Dermis microvascular lymphatic vessel endothelial cell (primary cell): ENCODE results near the gene SLC37A1. TPM values are rescaled to one million over a fixed set of nuclear protein-coding genes. Genes with fewer than 3 reads are reported as not detected.

Source experiments
- DNase-seq, 2 donors: peaks; one replicate each; pipeline versions ENCODE4 v3.0.0 to v3.0.0-alpha.2; 2010; ENCODE audit warnings: low read depth in 2 of 2
- total RNA-seq: library from RNA; depleted of rRNA; stranded (reverse); fragments of >200 nt; gene quantifications from 2 replicates; pipeline ENCODE4 v1.2.1, GENCODE V29; 2014

The SLC37A1 gene
- total RNA-seq, 1 donor from 2014 or later: 10.7 TPM

DNA sequence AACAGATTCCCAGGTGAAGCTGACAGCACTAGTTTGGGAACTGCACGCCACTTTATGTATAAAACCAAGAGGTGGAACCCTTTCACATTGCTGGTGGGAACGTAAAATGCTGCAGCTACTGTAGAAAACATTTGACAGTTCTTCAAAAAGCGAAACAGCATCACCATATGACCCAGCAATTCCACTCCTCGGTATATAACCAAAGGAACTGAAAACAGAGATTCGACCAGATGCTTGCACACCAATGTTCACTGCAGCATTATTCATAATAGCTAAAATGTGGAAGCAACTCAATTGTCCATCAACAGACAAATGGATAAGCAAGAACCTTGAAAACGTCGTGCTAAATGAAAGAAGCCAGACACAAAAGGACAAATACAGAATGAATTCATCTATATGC is 35.1 kb upstream of the SLC37A1 start:
- no peak for DNase-seq

DNA sequence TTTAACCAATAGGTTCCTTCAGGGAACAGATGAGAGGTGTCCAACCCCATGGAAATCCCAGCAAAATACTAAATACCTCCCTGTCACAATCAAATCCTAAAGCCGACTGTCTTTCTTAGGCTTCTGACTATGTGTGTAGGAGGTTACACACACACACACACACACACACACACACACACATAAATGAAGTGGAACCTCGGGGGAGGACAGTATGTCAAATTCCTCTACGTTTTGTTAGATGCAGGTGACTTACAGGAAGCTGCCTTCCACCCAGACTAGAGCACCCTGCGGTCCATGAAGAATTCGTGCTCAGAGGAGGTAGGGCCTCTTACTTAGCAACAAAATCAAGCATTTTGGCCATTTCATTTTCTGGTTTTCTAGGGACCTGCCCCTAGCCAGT is 34.1 kb upstream of the SLC37A1 start:
- DNase-seq: no peak

DNA sequence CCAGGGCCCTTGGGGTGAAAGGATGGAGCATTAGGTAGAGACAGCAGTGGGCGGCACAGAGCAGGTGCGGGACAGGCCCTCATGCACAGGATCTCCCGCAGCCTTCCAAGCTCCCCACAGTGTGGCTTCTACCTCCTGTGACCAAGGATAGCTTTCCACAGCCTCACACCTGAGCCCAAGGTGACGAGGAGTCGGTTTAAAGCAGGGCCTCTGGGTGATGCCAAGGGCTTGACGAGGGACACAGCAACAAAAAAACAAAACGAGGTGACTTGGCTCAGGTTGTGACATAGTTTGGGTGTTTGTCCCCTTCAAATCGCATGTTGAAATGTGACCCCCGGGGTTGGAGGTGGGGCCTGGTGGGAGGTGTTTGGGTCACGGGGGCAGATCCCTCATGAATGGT is 32.9 kb upstream of the SLC37A1 start:
- DNase-seq: no peak

DNA sequence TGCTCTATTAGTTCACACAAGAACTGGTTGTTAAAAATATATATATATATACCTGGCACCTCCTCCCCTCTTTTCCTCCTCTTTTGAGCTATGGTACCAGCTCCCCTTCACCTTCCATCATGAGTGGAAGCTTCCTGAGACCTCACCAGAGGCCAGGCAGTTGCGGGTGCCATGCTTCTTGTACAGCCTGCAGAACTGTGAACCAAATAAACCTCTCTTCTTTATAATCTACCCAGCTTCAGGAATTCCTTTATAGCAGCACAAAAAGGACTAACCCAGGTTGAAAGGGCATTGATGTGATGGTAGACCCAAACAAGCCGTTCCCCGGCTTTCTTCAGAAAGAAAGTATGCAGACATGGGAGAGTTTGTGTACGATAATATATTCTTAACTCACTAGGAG is 32.5 kb upstream of the SLC37A1 start:
- DNase-seq: no peak

DNA sequence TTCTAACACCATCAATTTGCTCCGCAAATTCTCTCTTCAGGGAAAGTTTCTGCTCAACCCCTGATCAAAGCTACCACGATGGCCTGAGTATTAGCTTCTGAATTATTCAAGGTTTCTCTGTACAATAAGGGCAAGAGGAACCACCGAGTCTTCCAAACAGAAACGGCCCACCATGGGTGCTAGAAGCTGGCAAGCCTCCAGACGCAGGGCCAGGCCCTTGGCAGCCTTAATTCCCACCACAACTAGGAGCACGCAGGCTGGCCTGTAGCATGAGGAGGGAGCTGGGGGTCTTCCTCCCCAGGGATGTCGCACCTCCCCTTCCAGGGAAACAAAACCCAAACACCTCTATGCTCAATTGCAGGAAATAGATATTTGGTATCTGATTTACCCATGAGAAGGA is 28.7 kb upstream of the SLC37A1 start:
- DNase-seq: no peak

DNA sequence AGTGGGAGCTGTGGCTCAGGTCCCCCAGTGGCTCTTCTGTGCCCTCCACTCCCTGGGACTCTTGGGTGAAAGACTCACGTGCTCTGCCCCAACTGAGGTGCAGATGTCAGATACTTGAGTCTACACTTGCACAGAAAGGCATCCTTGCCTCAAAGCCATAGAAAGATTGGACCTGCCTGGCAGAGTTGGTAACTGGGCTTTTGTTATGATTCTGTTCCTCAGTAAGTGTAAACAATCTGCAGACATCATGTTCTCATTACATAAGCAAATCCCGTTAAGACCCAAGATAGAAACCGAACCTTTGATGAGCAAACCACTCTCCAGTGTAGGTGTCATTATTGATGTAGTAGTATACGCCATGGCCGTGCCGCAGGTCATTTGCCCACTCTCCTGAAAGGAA is 27.6 kb upstream of the SLC37A1 start:
- no peak for DNase-seq

DNA sequence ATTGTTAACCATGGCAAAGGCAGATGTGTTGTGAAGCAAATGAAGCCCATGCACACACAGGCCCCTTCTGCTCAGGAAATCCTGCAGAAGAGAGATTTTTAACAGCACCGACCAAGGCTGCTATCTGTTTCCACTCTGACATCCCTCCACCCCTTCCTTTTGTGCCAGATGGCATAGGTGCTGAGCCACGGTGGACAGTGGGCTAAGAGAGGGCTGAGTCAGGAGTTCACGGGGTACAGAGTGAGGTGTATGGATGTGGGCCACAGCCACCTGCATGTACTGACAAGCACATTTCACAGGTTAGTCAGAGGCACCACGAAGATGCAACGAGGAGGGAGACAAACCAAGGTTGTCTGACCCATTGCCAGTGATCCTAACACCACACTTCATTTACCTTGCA is 27.1 kb upstream of the SLC37A1 start:
- DNase-seq: no peak

DNA sequence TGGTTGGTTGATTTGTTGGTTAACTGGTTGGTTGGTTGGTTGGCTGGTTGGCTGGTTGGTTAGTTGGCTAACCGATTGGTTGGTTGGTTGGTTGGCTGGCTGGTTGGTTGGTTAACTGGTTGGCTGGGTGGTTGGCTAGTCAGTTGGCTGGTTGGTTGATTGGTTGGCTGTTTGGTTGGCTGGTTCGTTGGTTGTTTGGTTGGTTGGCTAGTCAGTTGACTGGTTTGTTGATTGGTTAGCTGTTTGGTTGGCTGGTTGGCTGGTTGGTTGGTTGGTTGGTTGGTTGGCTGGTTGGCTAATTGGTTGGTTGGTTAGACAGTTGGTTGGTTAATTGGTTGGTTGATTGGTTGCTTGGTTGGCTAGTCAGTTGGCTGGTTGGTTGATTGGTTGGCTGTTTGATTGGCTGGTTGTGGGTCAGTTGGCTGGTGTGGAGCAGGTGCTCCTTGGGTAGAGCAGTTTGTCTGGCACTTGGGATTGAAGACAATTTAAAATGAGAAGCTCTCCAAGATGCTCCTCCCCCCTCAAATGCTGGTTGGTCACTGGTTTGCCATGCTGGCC is 24.6 kb upstream of the SLC37A1 start:
- DNase-seq: no peak

DNA sequence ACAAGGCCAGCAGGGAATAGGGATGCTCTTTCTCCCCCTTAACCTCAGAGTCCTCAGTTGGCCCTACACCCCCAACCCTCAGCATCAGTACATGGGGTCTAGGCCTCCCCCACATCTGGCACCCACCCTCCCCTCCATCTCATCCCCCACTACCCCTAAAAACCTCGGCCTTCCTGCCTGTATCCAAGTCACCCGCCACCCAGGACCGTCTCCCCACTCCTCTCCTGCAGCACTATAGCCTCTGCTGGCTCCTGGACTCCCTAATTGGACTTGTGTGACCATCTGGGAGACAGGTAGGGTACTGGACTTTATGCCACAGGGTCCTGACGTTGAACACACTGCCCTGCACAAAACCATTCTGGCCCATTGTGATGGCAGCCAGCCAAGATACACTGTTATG is 23.7 kb upstream of the SLC37A1 start:
- DNase-seq: no peak

DNA sequence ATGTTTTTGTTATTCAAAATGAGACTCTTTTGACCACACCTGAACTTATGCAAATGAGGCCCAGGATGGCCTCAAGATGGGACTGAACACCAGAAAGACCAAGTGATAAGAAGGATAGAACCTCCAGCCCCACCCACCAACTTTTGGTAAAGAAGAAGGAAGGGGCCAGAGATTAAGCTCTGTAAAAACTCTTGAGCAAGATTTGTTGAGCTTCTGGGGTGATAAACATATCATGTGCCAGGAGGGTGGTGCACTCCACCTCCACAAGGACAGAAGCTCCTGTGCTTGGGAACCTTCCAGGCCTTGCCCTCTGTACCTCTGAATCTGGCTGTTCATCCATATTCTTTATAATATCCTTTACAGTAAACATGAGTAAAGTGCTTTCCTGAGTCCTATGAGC is 22.9 kb upstream of the SLC37A1 start:
- no peak for DNase-seq

DNA sequence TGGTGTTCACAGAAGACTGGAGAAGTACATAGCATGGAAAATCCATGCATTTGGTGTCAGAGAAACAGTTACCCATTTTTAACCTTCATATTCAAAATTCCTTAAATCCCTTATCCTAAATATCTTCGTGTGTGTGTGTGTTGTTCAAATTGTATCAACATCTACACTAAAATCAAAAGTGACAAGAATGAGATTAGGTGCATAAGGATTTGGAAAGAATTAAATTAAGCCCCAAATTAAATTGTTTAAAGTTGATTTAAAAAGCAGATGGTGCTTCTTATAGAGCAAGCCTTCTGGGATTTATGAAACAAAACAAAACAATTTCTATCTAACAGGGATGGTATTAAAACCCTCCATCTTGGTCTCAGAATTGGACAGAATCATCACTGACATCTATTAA is 22.3 kb upstream of the SLC37A1 start:
- DNase-seq: no peak

DNA sequence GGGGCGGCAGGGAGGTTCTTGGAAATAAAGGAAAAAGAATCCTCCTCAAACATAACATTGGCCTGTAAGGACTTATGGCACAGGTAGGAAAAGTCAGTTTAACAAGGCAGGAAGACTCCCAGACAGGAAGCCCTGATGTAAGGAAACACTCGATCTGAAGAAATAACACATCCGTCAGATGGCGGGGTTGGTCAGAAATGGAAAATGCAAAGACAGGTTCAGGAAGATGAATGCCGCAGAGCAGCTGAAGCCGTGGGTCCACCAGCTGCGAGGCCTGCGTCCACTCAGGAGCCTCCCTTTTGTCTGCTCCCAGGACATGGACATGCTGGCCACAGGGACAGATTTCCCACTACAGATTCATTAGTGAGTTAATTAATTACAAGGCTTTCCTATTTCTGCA is 21.5 kb upstream of the SLC37A1 start:
- DNase-seq: no peak

DNA sequence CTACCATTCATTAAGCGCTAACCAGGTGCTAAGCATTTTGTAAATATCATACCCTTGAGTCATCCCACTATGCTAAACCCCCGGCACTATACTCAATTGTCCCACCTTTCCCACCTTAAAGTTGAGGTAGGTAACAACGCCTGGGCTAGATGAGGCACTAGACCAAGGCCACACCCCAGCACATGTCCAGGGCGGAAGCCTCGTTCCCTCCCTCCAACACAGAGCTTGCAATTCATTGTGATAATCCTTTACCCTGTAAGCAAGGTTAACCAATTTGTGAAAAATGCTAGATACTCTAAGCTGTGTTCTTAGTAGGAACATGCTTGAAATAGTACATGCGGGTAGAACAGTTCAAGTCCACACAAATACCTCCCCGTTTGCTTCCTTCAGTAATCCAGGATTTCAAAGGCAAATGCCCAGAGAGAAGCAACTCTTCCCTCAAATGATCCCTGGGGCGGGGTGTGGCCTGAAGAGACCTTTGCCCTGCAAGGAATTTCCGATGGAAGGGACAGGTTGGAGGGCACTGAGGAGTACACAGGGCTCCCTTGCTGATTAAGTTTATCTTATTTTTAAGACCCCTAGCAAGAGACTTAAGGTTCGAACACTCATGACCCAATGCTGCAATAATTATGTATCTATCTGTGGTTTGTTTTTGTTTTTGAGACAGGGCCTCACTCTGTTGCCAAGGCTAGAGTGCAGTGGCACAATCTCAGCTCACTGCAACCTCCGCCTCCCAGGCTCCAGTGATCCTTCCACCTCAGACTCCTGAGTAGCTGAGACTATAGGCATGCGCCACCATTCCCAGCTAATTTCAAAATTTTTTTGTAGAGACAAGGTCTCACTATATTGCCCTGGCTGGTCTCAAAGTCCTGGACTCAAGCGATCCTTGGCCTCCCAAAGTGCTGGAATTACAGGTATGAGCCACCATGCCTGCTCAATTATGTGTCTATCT is 20.3 kb upstream of the SLC37A1 start:
- DNase-seq: no peak

DNA sequence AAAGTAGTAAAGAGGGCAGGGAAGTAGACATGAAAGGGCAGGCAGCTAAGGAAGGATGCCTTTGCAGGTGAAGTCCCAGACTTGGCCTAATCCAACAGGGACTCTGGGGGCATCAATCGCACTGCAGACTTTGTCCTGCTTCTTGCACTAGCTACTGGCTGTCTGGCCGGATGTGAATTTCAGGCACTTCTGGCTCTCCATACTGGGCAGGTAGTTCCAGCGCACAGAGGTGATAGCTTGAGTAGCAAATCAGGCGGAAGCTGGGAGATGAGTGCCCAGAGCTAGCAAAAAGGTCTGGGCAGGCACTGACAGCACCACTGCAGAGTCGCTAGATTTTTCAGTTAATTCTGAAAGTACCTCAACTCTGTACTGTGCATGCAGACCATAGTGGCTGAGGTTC is 18.6 kb upstream of the SLC37A1 start:
- no peak for DNase-seq

DNA sequence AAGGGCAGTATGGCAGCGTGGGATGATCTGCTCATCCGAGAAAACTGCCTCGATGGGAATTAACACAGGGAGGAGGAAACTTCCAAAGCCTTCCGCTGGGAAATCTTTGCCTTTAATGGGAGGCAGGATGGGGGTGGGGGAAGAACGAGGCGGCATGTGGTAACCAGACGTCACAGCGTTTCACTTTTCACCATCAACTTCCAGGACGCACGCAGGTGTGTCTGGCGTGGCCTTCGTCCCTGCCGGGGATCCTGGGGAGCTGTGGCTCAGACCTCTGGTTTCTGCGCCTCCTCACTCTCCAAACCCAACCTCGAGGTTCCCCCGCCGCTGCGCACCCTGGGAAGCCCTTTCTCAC is 17.9 kb upstream of the SLC37A1 start:
- DNase-seq: no peak

DNA sequence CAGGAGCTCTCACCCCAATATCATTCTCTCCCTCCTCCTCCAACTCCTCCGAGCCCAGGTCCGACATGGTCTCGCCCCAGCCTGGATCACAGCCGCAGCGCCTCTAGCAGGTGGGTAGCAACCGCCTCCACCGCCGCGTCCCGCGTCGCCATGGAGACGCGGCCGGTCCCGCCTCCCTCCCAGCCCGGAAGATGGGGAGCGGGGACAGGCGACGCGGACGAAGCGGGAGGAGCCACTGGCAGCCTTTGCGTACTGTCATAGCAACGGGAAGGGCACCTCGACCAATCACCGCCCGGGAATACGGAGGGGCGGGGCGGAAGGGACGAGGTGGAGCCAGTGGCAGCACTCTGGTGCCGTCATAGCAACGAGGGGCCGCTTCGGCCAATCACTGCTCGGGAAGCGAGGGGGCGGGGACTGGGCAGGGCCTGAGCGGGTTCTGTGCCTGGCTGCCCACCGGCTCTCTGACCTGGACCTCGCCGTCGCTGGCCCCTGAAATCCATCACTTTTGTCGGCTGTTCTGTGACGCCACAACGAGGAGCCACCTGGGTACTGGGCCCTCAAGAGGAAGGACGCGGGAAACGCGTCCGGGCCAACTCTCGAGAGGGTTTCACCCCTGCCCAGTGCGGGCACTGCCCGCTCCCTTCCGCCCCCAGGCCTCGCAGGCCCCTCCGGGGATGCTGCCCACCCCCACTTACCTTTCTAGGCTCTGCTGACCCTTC is 17.4 kb upstream of the SLC37A1 start, which contains the start of gene RSPH1:
Gene RSPH1, minus strand, starts transcription at position 105 of the 719 bp plus-strand sequence. Its CDS starts 38 bp downstream, at position 67.
- DNase-seq: peak; percentile 96 to 99

DNA sequence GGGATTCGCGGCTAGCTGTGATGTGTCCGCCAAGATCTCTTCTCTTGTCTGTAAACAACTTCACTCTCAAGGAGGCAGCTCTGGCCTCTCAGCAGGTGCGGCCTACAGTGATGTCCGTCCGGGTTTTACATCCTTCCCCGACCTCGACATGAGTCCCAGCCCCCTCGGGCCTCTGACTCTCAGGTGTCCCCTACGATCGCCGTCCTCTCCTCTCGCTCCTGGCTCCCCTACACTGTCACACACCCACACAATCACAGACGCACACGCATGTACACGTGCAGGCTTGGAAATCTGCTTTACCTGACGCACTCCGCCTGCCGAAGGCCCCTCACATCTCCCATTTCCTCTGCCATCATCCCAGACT is 16.8 kb upstream of the SLC37A1 start:
- no peak for DNase-seq

DNA sequence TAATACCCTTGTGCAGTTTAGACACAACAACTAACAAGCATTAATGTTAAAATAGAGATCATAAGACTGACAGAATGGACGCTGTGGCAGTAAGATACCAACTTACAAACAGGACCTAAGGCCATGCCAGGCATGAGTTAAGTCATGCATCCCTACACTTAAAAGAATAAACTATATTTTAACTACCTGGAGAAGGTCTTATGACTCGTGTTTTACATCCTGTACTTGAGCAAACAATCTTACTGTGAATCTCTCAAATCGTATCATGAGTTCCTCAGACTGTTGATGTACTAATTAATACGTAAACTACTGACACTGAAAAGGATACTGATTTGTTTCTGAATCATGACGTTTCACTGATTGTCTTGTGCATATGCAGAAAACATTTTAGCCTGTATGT is 15.6 kb upstream of the SLC37A1 start:
- no peak for DNase-seq

DNA sequence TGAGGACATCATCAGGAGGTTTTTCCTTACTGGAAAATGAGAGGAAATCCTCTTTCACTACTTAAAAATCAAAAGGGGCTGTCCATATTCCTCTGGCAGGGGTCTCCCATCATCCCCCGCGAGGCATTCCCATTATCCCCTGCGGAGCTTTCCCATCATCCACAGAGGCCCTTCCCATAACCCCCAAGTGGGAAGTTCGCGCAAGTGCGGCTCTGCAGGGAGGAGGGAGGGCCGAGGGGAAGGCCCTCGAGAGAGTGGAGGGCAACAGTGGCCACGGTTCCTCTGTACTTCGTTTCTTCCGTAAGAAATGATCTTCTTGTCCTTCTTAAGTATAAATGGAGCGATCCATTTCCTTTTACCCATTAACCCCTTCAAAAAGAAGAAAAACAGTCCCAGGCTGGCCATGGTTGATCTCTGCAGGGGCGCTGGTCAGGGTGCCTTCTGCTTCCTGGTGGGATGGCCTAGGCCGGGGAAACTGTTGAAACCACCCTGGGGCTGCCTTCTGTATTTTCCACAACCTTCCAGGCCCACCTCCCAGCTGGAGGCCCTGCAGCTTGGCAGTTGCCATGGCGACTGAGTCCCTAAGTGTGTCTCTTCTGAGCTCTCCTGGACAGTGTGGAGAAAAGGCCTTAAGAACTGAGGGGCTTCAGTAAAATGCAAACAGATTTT is 14.1 kb upstream of the SLC37A1 start:
- no peak for DNase-seq

DNA sequence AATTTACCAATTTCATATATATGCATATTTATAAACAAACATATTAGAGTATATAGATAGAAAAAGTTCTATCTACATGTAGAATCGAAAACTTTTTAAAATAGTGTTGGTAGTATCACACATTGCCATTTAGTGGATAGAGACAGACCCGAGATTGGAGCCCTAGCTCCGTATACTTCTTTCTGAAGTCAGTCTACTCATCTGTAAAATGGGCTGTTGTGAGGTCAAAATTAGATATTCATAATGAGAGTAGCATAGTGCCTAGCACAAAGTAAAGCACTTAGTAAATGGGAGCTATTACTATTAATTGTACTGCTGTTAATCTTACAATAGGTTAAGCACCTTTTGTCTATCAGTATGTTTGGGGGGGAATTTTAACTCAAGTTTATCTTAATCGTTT is 13.4 kb upstream of the SLC37A1 start:
- DNase-seq: no peak

DNA sequence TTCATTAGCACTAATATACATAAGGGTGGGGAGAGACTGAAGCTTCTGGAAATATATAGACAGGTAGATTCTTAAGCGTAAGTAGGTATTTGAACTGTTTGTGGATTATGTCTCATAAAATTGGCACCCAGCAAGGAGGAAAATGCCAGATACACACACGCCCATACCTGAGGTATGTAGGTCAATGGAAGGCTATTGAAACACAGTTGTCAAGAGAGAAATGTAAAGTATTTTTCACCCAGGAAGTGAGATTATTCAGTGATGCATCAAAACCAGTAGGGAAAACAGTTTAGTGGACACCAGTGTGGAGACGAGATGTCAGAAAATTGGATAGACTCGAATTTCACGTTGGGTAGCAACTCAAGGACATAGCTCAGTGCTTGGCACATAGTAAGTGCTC is 12.9 kb upstream of the SLC37A1 start:
- no peak for DNase-seq

DNA sequence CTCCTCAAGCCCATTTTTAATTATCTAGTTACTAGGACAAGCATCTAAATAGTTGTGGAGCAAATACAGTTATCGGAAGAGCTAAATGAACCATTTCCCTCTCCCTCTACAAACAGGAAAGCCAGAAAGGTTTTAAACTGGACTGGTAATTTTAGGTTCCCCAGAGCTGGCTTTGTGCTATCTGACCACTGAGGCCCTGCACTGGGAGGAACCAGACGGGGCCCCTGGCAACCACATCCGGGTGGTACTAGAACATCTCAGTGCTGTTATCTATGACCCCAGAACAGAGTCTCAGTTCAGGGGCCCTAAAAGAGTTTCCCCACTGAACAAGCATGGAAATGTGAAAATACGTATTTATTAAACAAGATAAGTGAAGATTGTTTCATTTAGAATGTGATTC is 9.9 kb upstream of the SLC37A1 start:
- DNase-seq: no peak
